Endothelial cell of umbilical vein (primary cell): ENCODE data around the gene NATD1. TPM values are rescaled to one million over a fixed set of nuclear protein-coding genes. Genes with fewer than 3 reads are reported as not detected.

Experiments used
- BruUV-seq: library from RNA; stranded (reverse); fragments of 400-500 nt; replicated peaks from 2 replicates; lab custom pipeline; 2021; lab: Mats Ljungman, UMichigan
- CTCF ChIA-PET: fragments of 300-600, 350-600 bp; sonication (Branson Sonifier 250); formaldehyde crosslinking; loops from one replicate; lab custom pipeline; 2021; ENCODE audit warnings: antibody characterized with exemption, inconsistent platforms; lab: Charles Lee
- POLR2A ChIA-PET: fragments of 300-600, 350-600 bp; sonication (Branson Sonifier 250); formaldehyde crosslinking; loops from one replicate; lab custom pipeline; 2021; ENCODE audit warnings: antibody characterized with exemption, inconsistent platforms; lab: Charles Lee
- DNase-seq: peaks from one replicate; pipeline ENCODE4 v3.0.0-alpha.2; 2011; ENCODE audit warnings: low read depth, low spot score
- FAIRE-seq: peaks from 2 replicates; lab custom pipeline; 2011; peaks lifted over from hg19 to GRCh38; lab: Jason Lieb, UNC
- H2AFZ ChIP-seq: 2 replicates; pipeline ENCODE4 v1.6.0; 2012; ENCODE audit warnings: low read depth, low read length, control low read depth, inconsistent platforms
- H3K27ac ChIP-seq: 2 replicates; pipeline ENCODE4 v1.5.1; 2011; ENCODE audit warnings: low read depth, mild to moderate bottlenecking, control low read depth, low read length, moderate library complexity; ENCODE audit not compliant: insufficient read depth
- H3K27me3 ChIP-seq, 2 experiments: 2 replicates each; pipeline versions ENCODE4 v1.6.0 to v1.6.1; 2011; ENCODE audit warnings: low read length in 2 of 2, mixed read lengths in 1 of 2; ENCODE audit not compliant: control insufficient read depth in 2 of 2, insufficient read depth in 2 of 2
- H3K36me3 ChIP-seq, 2 experiments: 2 replicates in 1 of 2; 3 replicates in 1 of 2; pipeline ENCODE4 v1.5.1; 2011; ENCODE audit warnings: low read length in 2 of 2, mild to moderate bottlenecking in 1 of 2, moderate library complexity in 1 of 2; ENCODE audit not compliant: control insufficient read depth in 2 of 2, insufficient read depth in 2 of 2; ENCODE audit errors: extremely low read depth in 1 of 2
- H3K4me1 ChIP-seq: 3 replicates; pipeline ENCODE4 v1.5.1; 2011; ENCODE audit warnings: mild to moderate bottlenecking, low read length; ENCODE audit not compliant: control insufficient read depth, insufficient read depth; ENCODE audit errors: extremely low read depth
- H3K4me2 ChIP-seq: 2 replicates; pipeline ENCODE4 v1.6.1; 2011; ENCODE audit warnings: low read length, control low read depth, mixed read lengths; ENCODE audit not compliant: insufficient read depth
- H3K4me3 ChIP-seq, 3 experiments: fragments of 200-600 bp in 1 of 3; sonication (generic), shearing (Covaris generic) in 1 of 3; replicated peaks in 1 of 3; 2 replicates each; pipeline ENCODE4 v1.5.1; 2011 to 2016; ENCODE audit warnings: control low read depth in 3 of 3, low read length in 3 of 3, mild to moderate bottlenecking in 2 of 3, inconsistent platforms in 1 of 3, low read depth in 1 of 3, moderate library complexity in 1 of 3; ENCODE audit not compliant: insufficient read depth in 1 of 3
- H3K79me2 ChIP-seq: 2 replicates; pipeline ENCODE4 v1.6.0; 2012; ENCODE audit warnings: low read length, inconsistent platforms; ENCODE audit not compliant: control insufficient read depth, insufficient read depth
- H3K9ac ChIP-seq: replicated peaks from 2 replicates; pipeline ENCODE3; 2011; ENCODE audit warnings: low read length, control low read depth; ENCODE audit not compliant: insufficient read depth; ENCODE audit errors: extremely low read depth
- H3K9me1 ChIP-seq: replicated peaks from 3 replicates; pipeline ENCODE4 v1.6.0; 2011; ENCODE audit warnings: mild to moderate bottlenecking, low read length; ENCODE audit not compliant: control insufficient read depth, insufficient read depth; ENCODE audit errors: extremely low read depth
- H3K9me3 ChIP-seq: replicated peaks from 2 replicates; pipeline ENCODE4 v1.5.1; 2012; ENCODE audit warnings: low read length, inconsistent platforms; ENCODE audit not compliant: control insufficient read depth, insufficient read depth
- H4K20me1 ChIP-seq: replicated peaks from 2 replicates; pipeline ENCODE3; 2011; ENCODE audit warnings: mild to moderate bottlenecking, low read length; ENCODE audit not compliant: control insufficient read depth, insufficient read depth; ENCODE audit errors: extremely low read depth
- EZH2 ChIP-seq: IDR thresholded peaks from 2 replicates; pipeline ENCODE4 v1.6.1; 2012; ENCODE audit warnings: borderline replicate concordance, low read depth, mild to moderate bottlenecking, moderate library complexity, low read length, inconsistent platforms; ENCODE audit not compliant: severe bottlenecking
- FOS ChIP-seq: IDR thresholded peaks from 2 replicates; pipeline ENCODE4 v1.6.1; 2011; ENCODE audit warnings: mild to moderate bottlenecking, low read length, moderate library complexity, borderline replicate concordance; ENCODE audit not compliant: insufficient read depth
- GATA2 ChIP-seq: IDR thresholded peaks from 2 replicates; pipeline ENCODE4 v1.7.0; 2011; ENCODE audit warnings: low read depth, mild to moderate bottlenecking, moderate library complexity, mixed read lengths, low read length; ENCODE audit not compliant: insufficient read length, insufficient read depth
- JUN ChIP-seq: IDR thresholded peaks from 2 replicates; pipeline ENCODE4 v1.6.1; 2011; ENCODE audit warnings: borderline replicate concordance, low read depth; ENCODE audit not compliant: insufficient read length, insufficient read depth
- MYC ChIP-seq: IDR thresholded peaks from one replicate; pipeline ENCODE4 v1.6.1; 2011; ENCODE audit warnings: mild to moderate bottlenecking, low read depth, low read length
- POLR2A ChIP-seq: IDR thresholded peaks from 2 replicates; pipeline ENCODE4 v1.6.1; 2012; ENCODE audit warnings: low read depth, mild to moderate bottlenecking, control low read depth, low read length
- POLR2AphosphoS5 ChIP-seq: IDR thresholded peaks from 2 replicates; pipeline ENCODE4 v1.6.1; 2012; ENCODE audit warnings: low read depth, mild to moderate bottlenecking, control low read depth, low read length, moderate library complexity; ENCODE audit not compliant: insufficient read depth
- dilution Hi-C: fragments of 300-500 bp; cut with MboI; formaldehyde crosslinking; loops from one replicate; pipeline ENCODE4 v1.15.0; 2019; ENCODE audit warnings: low sequenced_read_pairs; ENCODE audit not compliant: extremely low pct_ligation_motif_present
- intact Hi-C: fragments of 100-400 bp; cut with micrococcal nuclease; formaldehyde crosslinking; loops from one replicate; pipeline ENCODE4 v1.10.0; 2022
- polyA plus RNA-seq, 4 experiments: library from polyadenylated mRNA; depleted of rRNA in 3 of 4; stranded (reverse) in 3 of 4; unstranded in 1 of 4; fragments of >200 nt; gene quantifications; 2 replicates each; pipeline versions ENCODE4 v1.2.1 to v1.2.3, GENCODE V29; 2011 to 2012; ENCODE audit warnings: missing spikeins in 1 of 4
- total RNA-seq: library from RNA; stranded (reverse); gene quantifications from 2 replicates; pipeline ENCODE4 v1.2.3, GENCODE V29; 2021
- TF ChIP-seq, protein P1 (sequence below): IDR thresholded peaks from 2 replicates; pipeline ENCODE4 v1.6.1; 2011; ENCODE audit not compliant: insufficient read depth, insufficient read length
- TF ChIP-seq, protein P2 (sequence below), 2 donors: IDR thresholded peaks; 1 replicate in 1 of 2; 2 replicates in 1 of 2; pipeline ENCODE4 v1.5.1; 2011; ENCODE audit warnings: low read length in 2 of 2, mild to moderate bottlenecking in 2 of 2, moderate library complexity in 2 of 2, control low read depth in 1 of 2, inconsistent platforms in 1 of 2, low read depth in 1 of 2; ENCODE audit not compliant: insufficient read depth in 1 of 2; ENCODE audit errors: extremely low read depth in 1 of 2

Gene NATD1
- total and polyA plus RNA-seq, 2 donors (not counting 3 experiments of a cell fraction or from before 2014, with no cell fraction given): 7.0 to 7.2 TPM

DNA sequence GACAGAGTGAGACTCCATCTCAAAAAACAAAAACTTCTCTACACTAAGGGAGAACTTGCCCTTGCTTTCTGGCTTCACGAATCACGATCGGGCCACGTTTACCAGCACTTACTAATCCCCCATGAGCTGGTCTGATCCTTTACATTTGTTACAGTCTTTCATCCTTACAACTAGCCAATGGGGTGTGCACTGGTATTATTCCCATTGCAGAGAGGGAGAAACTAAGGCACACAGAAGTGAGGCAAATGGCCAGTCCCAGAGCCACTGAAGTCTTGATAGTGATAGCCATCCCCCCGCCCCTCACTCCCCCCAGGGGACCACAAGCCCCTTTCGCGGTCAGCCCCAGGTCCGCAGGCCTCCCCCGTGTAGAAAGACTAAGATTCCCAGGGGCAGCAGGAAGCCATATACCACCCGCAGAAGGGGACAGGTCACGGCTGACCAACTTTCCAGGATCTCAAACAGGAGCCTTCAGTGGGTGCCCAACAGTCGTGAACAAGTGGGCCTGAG, 868 bp downstream of the NATD1 start:
- H4K20me1 ChIP-seq: no peaks in the 10 kb centered on the region
- no peak overlapping the region for H3K9ac ChIP-seq
- dilution Hi-C loops: no loop called here
- no peaks in the 10 kb centered on the region for H3K9me1 ChIP-seq
- H3K4me2 ChIP-seq: peak overlapping the region; percentile 10
- H2AFZ ChIP-seq: peak overlapping the region; percentile 10
- H3K9me3 ChIP-seq: no peaks in the 10 kb centered on the region
- H3K27ac ChIP-seq: no peak overlapping the region
- DNase-seq (no peak), FAIRE-seq (no peak)
- intact Hi-C loops: no loop called here
- H3K79me2 ChIP-seq: no peaks in the 10 kb centered on the region
- H3K4me3 ChIP-seq: peak overlapping the region in 2 of 3 experiments; percentile 4 to 61
- CTCF ChIA-PET: interaction anchor here (1.5 to 2.1 kb wide), 2 partner anchors 124 to 133 kb away, joined by 3 to 11 read pairs; no protein-coding TSS in a partner anchor
- TF ChIP-seq POLR2A (no peak), GATA2 (no peak), JUN (no peak), EZH2 (no peak), FOS (no peak), POLR2AphosphoS5 (no peak), MYC (no peak)
- TF ChIP-seq, protein P1, sequence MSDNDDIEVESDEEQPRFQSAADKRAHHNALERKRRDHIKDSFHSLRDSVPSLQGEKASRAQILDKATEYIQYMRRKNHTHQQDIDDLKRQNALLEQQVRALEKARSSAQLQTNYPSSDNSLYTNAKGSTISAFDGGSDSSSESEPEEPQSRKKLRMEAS: no peak
- TF ChIP-seq, protein P2, sequence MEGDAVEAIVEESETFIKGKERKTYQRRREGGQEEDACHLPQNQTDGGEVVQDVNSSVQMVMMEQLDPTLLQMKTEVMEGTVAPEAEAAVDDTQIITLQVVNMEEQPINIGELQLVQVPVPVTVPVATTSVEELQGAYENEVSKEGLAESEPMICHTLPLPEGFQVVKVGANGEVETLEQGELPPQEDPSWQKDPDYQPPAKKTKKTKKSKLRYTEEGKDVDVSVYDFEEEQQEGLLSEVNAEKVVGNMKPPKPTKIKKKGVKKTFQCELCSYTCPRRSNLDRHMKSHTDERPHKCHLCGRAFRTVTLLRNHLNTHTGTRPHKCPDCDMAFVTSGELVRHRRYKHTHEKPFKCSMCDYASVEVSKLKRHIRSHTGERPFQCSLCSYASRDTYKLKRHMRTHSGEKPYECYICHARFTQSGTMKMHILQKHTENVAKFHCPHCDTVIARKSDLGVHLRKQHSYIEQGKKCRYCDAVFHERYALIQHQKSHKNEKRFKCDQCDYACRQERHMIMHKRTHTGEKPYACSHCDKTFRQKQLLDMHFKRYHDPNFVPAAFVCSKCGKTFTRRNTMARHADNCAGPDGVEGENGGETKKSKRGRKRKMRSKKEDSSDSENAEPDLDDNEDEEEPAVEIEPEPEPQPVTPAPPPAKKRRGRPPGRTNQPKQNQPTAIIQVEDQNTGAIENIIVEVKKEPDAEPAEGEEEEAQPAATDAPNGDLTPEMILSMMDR (IDR thresholded peaks at IDR 0.05; ENCODE audit: extremely low read depth in 1 of 2, insufficient read depth in 1 of 2, low read depth in 1 of 2, low read length in 2 of 2): no peak
- BruUV-seq: no TSS peak
- no peaks in the 10 kb centered on the region for H3K27me3 ChIP-seq
- POLR2A ChIA-PET: interaction anchor here (0.6 kb wide), 1 partner anchor 12 kb away, joined by 7 read pairs; no protein-coding TSS in a partner anchor
- H3K4me1 ChIP-seq: peaks cover 8% of the 10 kb centered on the region
- no peaks in the 10 kb centered on the region for H3K36me3 ChIP-seq
